Suprapubic skin (tissue), 4 donors: ENCODE results near the gene GABRG2. TPM values are rescaled to one million over a fixed set of nuclear protein-coding genes. Genes with fewer than 3 reads are reported as not detected.

Experiments
- DNase-seq, 2 donors: peaks; one replicate each; pipeline ENCODE4 v3.0.0-alpha.2; 2019; ENCODE audit warnings: low spot score in 2 of 2
- H3K27ac ChIP-seq: fragments of 200-600 bp; sonication (generic); one replicate; pipeline ENCODE4 v1.5.1; 2019
- H3K27me3 ChIP-seq: fragments of 200-600 bp; sonication (generic); one replicate; pipeline ENCODE4 v1.5.1; 2019
- H3K36me3 ChIP-seq: fragments of 200-600 bp; sonication (generic); one replicate; pipeline ENCODE4 v1.5.1; 2019
- H3K4me1 ChIP-seq: fragments of 200-600 bp; sonication (generic); one replicate; pipeline ENCODE4 v1.5.1; 2019
- H3K4me3 ChIP-seq: fragments of 200-600 bp; sonication (generic); one replicate; pipeline ENCODE4 v1.5.1; 2019; ENCODE audit warnings: mild to moderate bottlenecking
- H3K9me3 ChIP-seq: fragments of 200-600 bp; sonication (generic); one replicate; pipeline ENCODE4 v1.5.1; 2019
- EP300 ChIP-seq: sonication (generic); formaldehyde crosslinking; IDR thresholded peaks from one replicate; pipeline ENCODE4 v1.6.1; 2017; ENCODE audit warnings: antibody characterized with exemption
- POLR2A ChIP-seq, 2 donors: fragments of 450-650 bp; IDR thresholded peaks; one replicate each; pipeline ENCODE4 v1.6.1; 2017; ENCODE audit warnings: antibody characterized with exemption in 2 of 2, mild to moderate bottlenecking in 2 of 2, moderate library complexity in 2 of 2
- POLR2AphosphoS5 ChIP-seq, 3 donors: sonication (generic); formaldehyde crosslinking; IDR thresholded peaks; one replicate each; pipeline ENCODE4 v1.6.1; 2017; ENCODE audit warnings: antibody characterized with exemption in 3 of 3
- WGBS: methylation state at CpG from one replicate; pipeline ENCODE4 v1.1.5; 2018; 5-methylcytosine and 5-hydroxymethylcytosine counted together
- total RNA-seq, 4 donors: library from RNA; depleted of rRNA; stranded (reverse); fragments of >200 nt; gene quantifications; one replicate each; pipeline ENCODE4 v1.1.0, GENCODE V29; 2016
- TF ChIP-seq, protein P1 (sequence below), 2 donors: fragments of 200-600 bp in 1 of 2; fragments of 450-650 bp in 1 of 2; sonication (generic) in 1 of 2; IDR thresholded peaks; one replicate each; pipeline ENCODE4 v1.5.1; 2016 to 2019; ENCODE audit warnings: antibody characterized with exemption in 2 of 2, mild to moderate bottlenecking in 1 of 2, moderate library complexity in 1 of 2

Gene GABRG2
- total RNA-seq, 4 donors from 2014 or later: not detected

DNA sequence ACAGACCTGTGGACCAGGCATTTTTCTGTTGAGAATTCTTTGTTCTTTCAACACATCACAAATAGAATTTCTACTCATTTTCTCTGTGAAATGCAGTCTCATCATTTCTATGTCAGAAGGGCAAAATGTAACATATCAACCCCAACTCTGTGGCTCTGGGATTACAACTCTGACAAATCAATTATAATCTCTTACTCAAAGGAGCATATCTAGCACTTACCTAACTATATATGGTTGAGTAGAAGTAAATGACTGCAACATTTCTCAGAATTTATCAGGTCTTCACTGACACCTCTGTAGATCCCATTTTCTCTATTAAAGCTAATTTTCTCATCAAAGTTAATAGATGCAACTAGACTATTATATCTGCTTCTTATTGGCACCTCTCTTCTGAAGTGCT is 64.8 kb downstream of the GABRG2 start:
- Histone ChIP-seq H3K4me3 (no peak overlapping the region), H3K27me3 (no peaks in the 10 kb centered on the region), H3K27ac (no peak overlapping the region), H3K9me3 (peaks cover 4% of the 10 kb centered on the region), H3K4me1 (no peaks in the 10 kb centered on the region), H3K36me3 (no peaks in the 10 kb centered on the region)
- DNase-seq: no peak
- TF ChIP-seq EP300 (no peak), POLR2AphosphoS5 (IDR thresholded peaks at IDR 0.05) (no peak), POLR2A (IDR thresholded peaks at IDR 0.05) (no peak)
- TF ChIP-seq, protein P1, sequence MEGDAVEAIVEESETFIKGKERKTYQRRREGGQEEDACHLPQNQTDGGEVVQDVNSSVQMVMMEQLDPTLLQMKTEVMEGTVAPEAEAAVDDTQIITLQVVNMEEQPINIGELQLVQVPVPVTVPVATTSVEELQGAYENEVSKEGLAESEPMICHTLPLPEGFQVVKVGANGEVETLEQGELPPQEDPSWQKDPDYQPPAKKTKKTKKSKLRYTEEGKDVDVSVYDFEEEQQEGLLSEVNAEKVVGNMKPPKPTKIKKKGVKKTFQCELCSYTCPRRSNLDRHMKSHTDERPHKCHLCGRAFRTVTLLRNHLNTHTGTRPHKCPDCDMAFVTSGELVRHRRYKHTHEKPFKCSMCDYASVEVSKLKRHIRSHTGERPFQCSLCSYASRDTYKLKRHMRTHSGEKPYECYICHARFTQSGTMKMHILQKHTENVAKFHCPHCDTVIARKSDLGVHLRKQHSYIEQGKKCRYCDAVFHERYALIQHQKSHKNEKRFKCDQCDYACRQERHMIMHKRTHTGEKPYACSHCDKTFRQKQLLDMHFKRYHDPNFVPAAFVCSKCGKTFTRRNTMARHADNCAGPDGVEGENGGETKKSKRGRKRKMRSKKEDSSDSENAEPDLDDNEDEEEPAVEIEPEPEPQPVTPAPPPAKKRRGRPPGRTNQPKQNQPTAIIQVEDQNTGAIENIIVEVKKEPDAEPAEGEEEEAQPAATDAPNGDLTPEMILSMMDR (IDR thresholded peaks at IDR 0.05): no peak

- no peaks in the 10 kb centered on the region for H3K36me3 ChIP-seq
- 82% methylated on average over 3 of the region's 3 CpGs for WGBS
- DNase-seq: no peak
- no peaks in the 10 kb centered on the region for H3K9me3 ChIP-seq
- TF ChIP-seq EP300 (no peak), POLR2AphosphoS5 (IDR thresholded peaks at IDR 0.05) (no peak), POLR2A (IDR thresholded peaks at IDR 0.05) (no peak)
- TF ChIP-seq, protein P1 (IDR thresholded peaks at IDR 0.05): no peak
- H3K27me3 ChIP-seq: no peaks in the 10 kb centered on the region
- H3K4me1 ChIP-seq: no peaks in the 10 kb centered on the region
- no peak overlapping the region for H3K27ac ChIP-seq
- H3K4me3 ChIP-seq: no peak overlapping the region
Measured at GRCh38 chr5:162139190-162139589, 71.6 kb downstream of the GABRG2 start.

GRCh38 chr5:162154242-162154641 is 86.7 kb downstream of the GABRG2 start:
- H3K9me3 ChIP-seq: no peaks in the 10 kb centered on the region
- 95% methylated on average over 1 of the region's 1 CpG for WGBS
- no peak overlapping the region for H3K27ac ChIP-seq
- no peak for DNase-seq
- H3K4me1 ChIP-seq: no peaks in the 10 kb centered on the region
- H3K36me3 ChIP-seq: no peaks in the 10 kb centered on the region
- no peaks in the 10 kb centered on the region for H3K27me3 ChIP-seq
- no peak for TF ChIP-seq POLR2A (IDR thresholded peaks at IDR 0.05)
- TF ChIP-seq, protein P1 (IDR thresholded peaks at IDR 0.05): no peak
- TF ChIP-seq POLR2AphosphoS5 (IDR thresholded peaks at IDR 0.05): no peak
- no peak for TF ChIP-seq EP300
- no peak overlapping the region for H3K4me3 ChIP-seq

- no peak overlapping the region for H3K4me3 ChIP-seq
- H3K27me3 ChIP-seq: no peaks in the 10 kb centered on the region
- H3K27ac ChIP-seq: no peak overlapping the region
- DNase-seq: no peak
- TF ChIP-seq, protein P1 (IDR thresholded peaks at IDR 0.05): no peak
- TF ChIP-seq EP300 (no peak), POLR2A (IDR thresholded peaks at IDR 0.05) (no peak), POLR2AphosphoS5 (IDR thresholded peaks at IDR 0.05) (no peak)
- no peaks in the 10 kb centered on the region for H3K4me1 ChIP-seq
- WGBS: 63% methylated on average over 2 of the region's 2 CpGs
- peaks cover 6% of the 10 kb centered on the region for H3K9me3 ChIP-seq
- no peaks in the 10 kb centered on the region for H3K36me3 ChIP-seq
Measured at GRCh38 chr5:162160401-162160800, 92.8 kb downstream of the GABRG2 start.

GRCh38 chr5:162163663-162164062 is 96.1 kb downstream of the GABRG2 start:
- Histone ChIP-seq H3K4me1 (no peaks in the 10 kb centered on the region), H3K9me3 (peaks cover 8% of the 10 kb centered on the region), H3K27me3 (no peaks in the 10 kb centered on the region), H3K4me3 (no peak overlapping the region), H3K36me3 (no peaks in the 10 kb centered on the region), H3K27ac (no peak overlapping the region)
- TF ChIP-seq EP300: no peak
- no peak for TF ChIP-seq POLR2AphosphoS5 (IDR thresholded peaks at IDR 0.05)
- TF ChIP-seq, protein P1 (IDR thresholded peaks at IDR 0.05): no peak
- no peak for TF ChIP-seq POLR2A (IDR thresholded peaks at IDR 0.05)
- WGBS: 60% methylated on average over 6 of the region's 6 CpGs
- DNase-seq: no peak
